Parathyroid adenoma (tissue), 2 donors: ENCODE data around the gene INTS14.

ENCODE experiments used
- H2AFZ ChIP-seq: fragments of 300-600 bp; sonication (generic); one replicate; pipeline ENCODE4 v1.7.0; 2017; ENCODE audit warnings: antibody characterized with exemption, mild to moderate bottlenecking
- H3K27ac ChIP-seq: fragments of 300-600 bp; sonication (generic); one replicate; pipeline ENCODE4 v1.7.0; 2017
- H3K27me3 ChIP-seq: fragments of 300-600 bp; sonication (generic); one replicate; pipeline ENCODE4 v1.7.0; 2017; ENCODE audit warnings: low read length; ENCODE audit not compliant: control insufficient read depth, insufficient read depth
- H3K36me3 ChIP-seq: fragments of 300-600 bp; sonication (generic); one replicate; pipeline ENCODE4 v1.7.0; 2017; ENCODE audit warnings: low read length; ENCODE audit not compliant: control insufficient read depth, insufficient read depth
- H3K4me1 ChIP-seq: fragments of 300-600 bp; sonication (generic); one replicate; pipeline ENCODE4 v1.7.0; 2017; ENCODE audit warnings: control low read depth
- H3K4me2 ChIP-seq: fragments of 300-600 bp; sonication (generic); one replicate; pipeline ENCODE4 v1.7.0; 2017; ENCODE audit warnings: low read length
- H3K4me3 ChIP-seq: fragments of 300-600 bp; sonication (generic); one replicate; pipeline ENCODE4 v1.7.0; 2017; ENCODE audit warnings: low read depth, low read length
- H3K79me2 ChIP-seq: fragments of 300-600 bp; sonication (generic); one replicate; pipeline ENCODE4 v1.7.0; 2017; ENCODE audit warnings: control low read depth
- H3K9ac ChIP-seq: fragments of 300-600 bp; sonication (generic); one replicate; pipeline ENCODE4 v1.7.0; 2017; ENCODE audit warnings: mild to moderate bottlenecking
- H3K9me3 ChIP-seq: fragments of 300-600 bp; sonication (generic); one replicate; pipeline ENCODE4 v1.7.0; 2017; ENCODE audit warnings: low read length; ENCODE audit not compliant: control insufficient read depth
- TF ChIP-seq, protein P1 (sequence below): fragments of 300-600 bp; sonication (generic); IDR thresholded peaks from one replicate; pipeline ENCODE4 v1.7.0; 2017; ENCODE audit warnings: antibody characterized with exemption, mild to moderate bottlenecking
- donor health status: primary hyperparathyroidism.

The INTS14 gene

DNA sequence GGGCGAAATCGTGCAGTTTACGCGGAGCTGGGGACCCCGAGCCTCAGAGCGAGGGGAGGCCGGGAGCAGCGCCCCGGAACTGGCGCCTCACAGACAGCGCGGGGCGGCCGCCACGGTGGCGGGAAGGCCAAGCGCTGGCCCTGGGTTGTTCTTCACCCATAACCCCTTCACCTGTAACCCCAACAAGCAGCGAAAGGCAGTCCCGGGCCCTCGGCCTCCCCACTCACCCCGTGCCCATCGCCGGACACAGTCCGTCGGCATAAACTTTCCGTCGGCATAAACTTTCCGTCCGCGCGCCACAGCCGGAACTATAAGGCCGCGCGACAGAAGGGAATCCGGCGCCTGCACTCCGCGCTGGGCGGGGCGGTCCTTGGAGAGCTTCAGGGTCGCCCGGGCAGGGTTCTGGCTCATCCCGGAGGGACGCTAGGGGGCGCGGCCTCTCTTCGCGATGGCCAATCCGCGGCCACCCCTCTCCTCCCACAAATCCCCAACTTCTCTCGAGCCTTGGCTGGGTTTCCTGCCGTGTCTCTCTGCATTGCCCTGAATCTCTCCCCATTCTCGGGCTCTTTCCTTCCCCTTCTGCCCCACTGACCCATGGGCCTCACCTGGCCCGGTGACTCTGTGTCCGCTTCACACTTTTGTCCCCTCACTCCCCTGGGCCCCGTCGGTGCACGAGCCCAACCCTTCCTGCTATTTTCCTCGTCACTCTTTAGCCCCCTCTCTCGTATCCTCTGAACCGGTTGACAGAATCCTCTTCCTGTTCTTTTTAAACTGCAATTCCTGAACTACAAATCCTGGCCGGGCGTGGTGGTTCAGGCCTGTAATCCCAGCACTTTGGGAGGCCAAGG lies at the start of gene INTS14:
Gene INTS14 (minus strand): TSS at position 261 of the 848 bp plus-strand sequence. CDS start 3,751 bp downstream, outside the sequence.
- peak within 1 kb of the TSS; percentile 75 for H3K4me3 ChIP-seq
- H2AFZ ChIP-seq, result peak within 1 kb of the TSS; percentile 95
- no peaks in the 10 kb centered on the region for H3K36me3 ChIP-seq
- H3K27me3 ChIP-seq, result no peaks in the 10 kb centered on the region
- H3K4me2 ChIP-seq, result peak within 1 kb of the TSS; percentile 98
- peaks cover 3% of the 10 kb centered on the region for H3K79me2 ChIP-seq
- peak within 1 kb of the TSS; percentile 87 for H3K9ac ChIP-seq
- peak within 1 kb of the TSS; percentile 88 for H3K27ac ChIP-seq
- TF ChIP-seq, protein P1, sequence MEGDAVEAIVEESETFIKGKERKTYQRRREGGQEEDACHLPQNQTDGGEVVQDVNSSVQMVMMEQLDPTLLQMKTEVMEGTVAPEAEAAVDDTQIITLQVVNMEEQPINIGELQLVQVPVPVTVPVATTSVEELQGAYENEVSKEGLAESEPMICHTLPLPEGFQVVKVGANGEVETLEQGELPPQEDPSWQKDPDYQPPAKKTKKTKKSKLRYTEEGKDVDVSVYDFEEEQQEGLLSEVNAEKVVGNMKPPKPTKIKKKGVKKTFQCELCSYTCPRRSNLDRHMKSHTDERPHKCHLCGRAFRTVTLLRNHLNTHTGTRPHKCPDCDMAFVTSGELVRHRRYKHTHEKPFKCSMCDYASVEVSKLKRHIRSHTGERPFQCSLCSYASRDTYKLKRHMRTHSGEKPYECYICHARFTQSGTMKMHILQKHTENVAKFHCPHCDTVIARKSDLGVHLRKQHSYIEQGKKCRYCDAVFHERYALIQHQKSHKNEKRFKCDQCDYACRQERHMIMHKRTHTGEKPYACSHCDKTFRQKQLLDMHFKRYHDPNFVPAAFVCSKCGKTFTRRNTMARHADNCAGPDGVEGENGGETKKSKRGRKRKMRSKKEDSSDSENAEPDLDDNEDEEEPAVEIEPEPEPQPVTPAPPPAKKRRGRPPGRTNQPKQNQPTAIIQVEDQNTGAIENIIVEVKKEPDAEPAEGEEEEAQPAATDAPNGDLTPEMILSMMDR, result peak; percentile 32
- peaks cover 6% of the 10 kb centered on the region for H3K4me1 ChIP-seq
- H3K9me3 ChIP-seq, result no peaks in the 10 kb centered on the region

DNA sequence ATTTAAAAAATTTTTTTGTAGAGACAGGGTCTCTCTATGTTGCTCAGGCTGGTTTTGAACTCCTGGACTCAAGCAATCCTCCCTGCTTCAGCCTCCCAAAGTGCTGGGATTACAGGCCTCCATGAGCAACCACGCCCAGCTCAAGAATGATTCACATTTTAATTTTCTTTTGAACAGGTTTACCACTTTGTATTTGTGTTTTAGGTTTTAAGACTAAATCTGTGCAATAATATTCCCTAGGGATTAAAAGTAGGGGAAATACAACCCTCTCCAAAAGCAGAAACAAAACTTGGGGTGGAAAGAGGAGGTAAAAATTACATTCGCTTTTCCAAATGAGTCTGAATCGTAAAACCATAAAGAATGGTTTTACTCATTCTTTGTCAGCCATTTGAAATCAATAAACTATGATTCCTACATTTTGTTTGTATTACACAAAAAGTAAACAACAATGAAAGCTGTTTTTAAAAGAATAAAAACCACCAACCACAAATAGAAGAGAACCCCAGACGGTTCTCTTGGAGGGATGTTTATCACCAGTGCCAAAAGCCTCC lies 48.6 kb upstream of the INTS14 start:
- H2AFZ ChIP-seq, result no peak overlapping the region
- no peak overlapping the region for H3K27ac ChIP-seq
- no peaks in the 10 kb centered on the region for H3K4me1 ChIP-seq
- H3K36me3 ChIP-seq, result no peaks in the 10 kb centered on the region
- no peaks in the 10 kb centered on the region for H3K9me3 ChIP-seq
- no peak overlapping the region for H3K4me2 ChIP-seq
- no peaks in the 10 kb centered on the region for H3K27me3 ChIP-seq
- TF ChIP-seq, protein P1, result no peak
- H3K9ac ChIP-seq, result no peak overlapping the region
- H3K4me3 ChIP-seq, result no peak overlapping the region
- no peaks in the 10 kb centered on the region for H3K79me2 ChIP-seq

DNA sequence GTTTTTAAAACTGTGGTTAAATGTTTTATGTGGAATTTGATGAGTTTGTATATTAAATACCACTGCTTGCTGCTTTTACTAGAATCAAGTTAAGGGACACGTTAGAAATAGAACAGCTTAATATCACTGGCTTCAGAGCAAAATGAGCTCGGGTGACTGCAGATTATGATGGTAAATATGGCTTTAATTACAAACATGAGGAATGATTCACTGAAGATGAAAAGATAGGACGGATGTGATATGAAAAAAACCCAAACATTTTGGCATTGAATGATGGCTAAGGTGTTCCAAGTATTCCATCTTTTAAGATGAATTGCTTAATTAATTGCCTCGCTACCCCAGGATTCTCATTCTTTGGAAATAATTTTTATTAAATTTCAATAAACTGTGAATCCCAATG lies 44.5 kb upstream of the INTS14 start:
- H3K27me3 ChIP-seq, result no peaks in the 10 kb centered on the region
- no peak overlapping the region for H2AFZ ChIP-seq
- H3K79me2 ChIP-seq, result no peaks in the 10 kb centered on the region
- no peak overlapping the region for H3K27ac ChIP-seq
- H3K4me2 ChIP-seq, result no peak overlapping the region
- H3K4me1 ChIP-seq, result no peaks in the 10 kb centered on the region
- TF ChIP-seq, protein P1, result no peak
- H3K9me3 ChIP-seq, result no peaks in the 10 kb centered on the region
- H3K9ac ChIP-seq, result no peak overlapping the region
- no peaks in the 10 kb centered on the region for H3K36me3 ChIP-seq
- H3K4me3 ChIP-seq, result no peak overlapping the region

DNA sequence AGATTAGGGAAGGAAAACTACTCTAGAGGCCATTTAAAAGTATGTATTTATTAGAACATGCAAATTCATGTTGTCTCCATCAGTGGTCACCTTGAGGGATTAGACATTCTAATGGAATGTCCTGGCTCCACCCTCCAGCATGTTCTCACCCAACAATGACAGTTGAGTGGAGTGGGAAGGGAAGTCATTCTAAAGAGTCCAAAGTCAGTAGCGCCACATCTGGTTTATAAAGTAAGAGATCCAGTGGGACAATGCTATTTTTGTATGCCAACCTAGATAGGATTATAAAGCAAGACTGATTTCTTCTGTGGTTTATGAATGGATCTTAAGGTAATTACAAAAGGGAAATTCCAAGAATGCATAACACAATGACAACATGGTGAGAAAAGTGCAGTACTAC lies 44.1 kb upstream of the INTS14 start:
- Histone ChIP-seq H3K4me3 (no peak overlapping the region), H3K4me1 (no peaks in the 10 kb centered on the region), H3K4me2 (no peak overlapping the region), H2AFZ (no peak overlapping the region), H3K27ac (no peak overlapping the region), H3K27me3 (no peaks in the 10 kb centered on the region), H3K79me2 (no peaks in the 10 kb centered on the region), H3K36me3 (no peaks in the 10 kb centered on the region), H3K9ac (no peak overlapping the region), H3K9me3 (no peaks in the 10 kb centered on the region)
- TF ChIP-seq, protein P1, result no peak
